OCI-LY7 (cell line): ENCODE results near the gene STPG1. TPM values are rescaled to one million over a fixed set of nuclear protein-coding genes. Genes with fewer than 3 reads are reported as not detected.

Experiments
- BruUV-seq: library from RNA; stranded (reverse); fragments of 400-500 nt; replicated peaks from 2 replicates; lab custom pipeline; 2021; lab: Mats Ljungman, UMichigan
- CTCF ChIA-PET: fragments of 300-600 bp; sonication (Branson Sonifier 250); formaldehyde crosslinking; loops from one replicate; lab custom pipeline; 2022; ENCODE audit warnings: antibody characterized with exemption; ENCODE audit not compliant: unreplicated experiment; lab: Charles Lee
- POLR2A ChIA-PET: fragments of 300-600 bp; sonication (Branson Sonifier 250); formaldehyde crosslinking; loops from one replicate; lab custom pipeline; 2022; ENCODE audit warnings: antibody characterized with exemption; lab: Charles Lee
- DNase-seq: peaks from one replicate; pipeline ENCODE4 v3.0.0-alpha.2; 2015; ENCODE audit warnings: low spot score
- H2AFZ ChIP-seq: fragments of 200-600 bp; sonication (generic), shearing (Covaris generic); 2 replicates; pipeline ENCODE4 v1.6.1; 2014; ENCODE audit warnings: mild to moderate bottlenecking, antibody characterized with exemption, low read length, moderate library complexity
- H3K27ac ChIP-seq: fragments of 200-600 bp; sonication (generic); 2 replicates; pipeline ENCODE4 v1.5.1; 2014; ENCODE audit warnings: mixed run types, low read depth, mild to moderate bottlenecking, moderate library complexity, low read length, inconsistent platforms; ENCODE audit not compliant: poor library complexity, severe bottlenecking
- H3K36me3 ChIP-seq: fragments of 200-600 bp; sonication (generic); 2 replicates; pipeline ENCODE4 v1.6.1; 2014; ENCODE audit warnings: mild to moderate bottlenecking, antibody characterized with exemption, low read length, moderate library complexity, mixed read lengths; ENCODE audit not compliant: insufficient read depth
- H3K4me1 ChIP-seq: fragments of 200-600 bp; sonication (generic); 2 replicates; pipeline ENCODE4 v1.5.1; 2014; ENCODE audit warnings: mild to moderate bottlenecking, low read length; ENCODE audit not compliant: insufficient read depth, poor library complexity, severe bottlenecking
- H3K4me2 ChIP-seq: fragments of 200-600 bp; sonication (generic); 2 replicates; pipeline ENCODE4 v1.6.1; 2014; ENCODE audit warnings: mild to moderate bottlenecking, low read length
- H3K4me3 ChIP-seq: fragments of 200-600 bp; sonication (generic); 2 replicates; pipeline ENCODE4 v1.5.1; 2014; ENCODE audit warnings: mild to moderate bottlenecking, low read depth, low read length; ENCODE audit not compliant: poor library complexity, severe bottlenecking
- H3K79me2 ChIP-seq: fragments of 200-600 bp; sonication (generic); 2 replicates; pipeline ENCODE4 v1.6.1; 2016; ENCODE audit warnings: low read depth, mild to moderate bottlenecking, low read length, moderate library complexity, mixed read lengths; ENCODE audit not compliant: insufficient read depth
- H3K9me2 ChIP-seq: fragments of 200-600 bp; sonication (generic); 2 replicates; pipeline ENCODE4 v1.6.1; 2016; ENCODE audit warnings: mild to moderate bottlenecking, low read length, mixed read lengths; ENCODE audit not compliant: insufficient read depth
- H3K9me3 ChIP-seq: fragments of 200-600 bp; sonication (generic); 2 replicates; pipeline ENCODE4 v1.6.1; 2014; ENCODE audit warnings: mild to moderate bottlenecking, mixed run types, low read length, mixed read lengths
- H4K20me1 ChIP-seq: fragments of 200-600 bp; sonication (generic); 2 replicates; pipeline ENCODE4 v1.6.1; 2014; ENCODE audit warnings: mild to moderate bottlenecking, antibody characterized with exemption, low read length, moderate library complexity, mixed read lengths; ENCODE audit not compliant: insufficient read depth
- EZH2phosphoT487 ChIP-seq: fragments of 200-600 bp; sonication (generic); IDR thresholded peaks from 2 replicates; pipeline ENCODE4 v1.6.1; 2018; ENCODE audit warnings: low read depth, borderline replicate concordance, mild to moderate bottlenecking, mixed run types, antibody characterized with exemption, low read length, moderate library complexity, mixed read lengths
- intact Hi-C: fragments of 100-400 bp; cut with micrococcal nuclease; formaldehyde crosslinking; loops from one replicate; pipeline ENCODE4 v1.10.0; 2022; ENCODE audit not compliant: unreplicated experiment
- total RNA-seq, 2 experiments: library from RNA; depleted of rRNA in 1 of 2; stranded (reverse); fragments of >200 nt in 1 of 2; shearing (Covaris generic) in 1 of 2; gene quantifications; 2 replicates each; pipeline ENCODE4 v1.2.3, GENCODE V29; 2014 to 2022
- TF ChIP-seq, protein P1 (sequence below): fragments of 200-600 bp; sonication (generic); conservative IDR thresholded peaks from 2 replicates; pipeline ENCODE4 v1.5.1; 2014; ENCODE audit warnings: mild to moderate bottlenecking, antibody characterized with exemption, low read length, moderate library complexity, mixed read lengths

STPG1 gene
- total RNA-seq, 2 experiments from 2014 or later, result 5.1 to 9.6 TPM

DNA sequence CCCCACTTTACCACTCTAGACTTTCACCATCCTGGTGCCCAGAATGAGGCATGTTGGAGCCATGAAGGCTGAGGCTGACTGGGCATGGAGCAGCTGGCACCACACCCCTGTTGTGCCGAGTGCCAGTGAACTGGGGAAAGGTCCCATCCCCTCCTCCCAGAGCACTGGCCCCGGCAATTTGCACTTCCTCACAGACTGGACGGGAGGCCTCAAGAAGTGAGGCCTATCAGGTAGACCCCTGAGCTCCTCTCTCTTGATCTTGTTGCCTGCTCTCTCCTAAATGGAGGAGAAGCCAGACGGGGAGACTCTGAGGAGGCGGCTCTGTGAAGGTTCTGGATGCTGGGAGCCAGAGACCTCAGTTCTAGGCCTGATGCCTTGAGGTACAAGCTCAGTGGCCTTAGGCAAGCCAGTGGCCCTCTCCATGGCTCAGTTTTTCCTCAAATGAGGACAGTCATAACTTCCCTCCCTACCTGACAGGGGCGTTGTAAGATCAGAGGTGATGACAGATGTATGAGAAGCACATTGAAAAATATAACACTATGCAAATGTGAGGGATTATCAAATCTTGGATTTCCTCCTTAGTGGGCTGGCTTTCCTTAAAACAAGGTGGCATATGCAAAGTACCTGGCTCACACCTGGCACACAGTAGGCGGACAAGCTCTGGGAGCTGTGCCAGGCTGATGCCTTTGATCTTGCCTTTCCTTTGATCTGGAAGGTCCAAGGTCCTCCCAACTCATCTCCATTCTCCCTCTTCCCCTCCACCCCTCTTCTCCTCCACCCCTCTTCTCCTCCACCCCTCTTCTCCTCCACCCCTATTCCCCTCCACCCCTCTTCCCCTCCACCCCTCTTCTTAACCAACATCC is 87.8 kb downstream of the STPG1 start:
- Histone ChIP-seq H3K27ac (no peak overlapping the region), H3K4me3 (no peak overlapping the region), H4K20me1 (no peaks in the 10 kb centered on the region), H3K9me3 (no peaks in the 10 kb centered on the region), H2AFZ (no peak overlapping the region), H3K79me2 (no peaks in the 10 kb centered on the region), H3K9me2 (no peaks in the 10 kb centered on the region), H3K4me2 (no peak overlapping the region), H3K4me1 (peaks cover 25% of the 10 kb centered on the region), H3K36me3 (no peaks in the 10 kb centered on the region)
- ChIA-PET CTCF (no interaction called here), POLR2A (no interaction called here)
- BruUV-seq, result no TSS peak
- TF ChIP-seq, protein P1, sequence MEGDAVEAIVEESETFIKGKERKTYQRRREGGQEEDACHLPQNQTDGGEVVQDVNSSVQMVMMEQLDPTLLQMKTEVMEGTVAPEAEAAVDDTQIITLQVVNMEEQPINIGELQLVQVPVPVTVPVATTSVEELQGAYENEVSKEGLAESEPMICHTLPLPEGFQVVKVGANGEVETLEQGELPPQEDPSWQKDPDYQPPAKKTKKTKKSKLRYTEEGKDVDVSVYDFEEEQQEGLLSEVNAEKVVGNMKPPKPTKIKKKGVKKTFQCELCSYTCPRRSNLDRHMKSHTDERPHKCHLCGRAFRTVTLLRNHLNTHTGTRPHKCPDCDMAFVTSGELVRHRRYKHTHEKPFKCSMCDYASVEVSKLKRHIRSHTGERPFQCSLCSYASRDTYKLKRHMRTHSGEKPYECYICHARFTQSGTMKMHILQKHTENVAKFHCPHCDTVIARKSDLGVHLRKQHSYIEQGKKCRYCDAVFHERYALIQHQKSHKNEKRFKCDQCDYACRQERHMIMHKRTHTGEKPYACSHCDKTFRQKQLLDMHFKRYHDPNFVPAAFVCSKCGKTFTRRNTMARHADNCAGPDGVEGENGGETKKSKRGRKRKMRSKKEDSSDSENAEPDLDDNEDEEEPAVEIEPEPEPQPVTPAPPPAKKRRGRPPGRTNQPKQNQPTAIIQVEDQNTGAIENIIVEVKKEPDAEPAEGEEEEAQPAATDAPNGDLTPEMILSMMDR, result no peak
- TF ChIP-seq EZH2phosphoT487, result no peak
- DNase-seq, result no peak
- intact Hi-C loops, result no loop called here

DNA sequence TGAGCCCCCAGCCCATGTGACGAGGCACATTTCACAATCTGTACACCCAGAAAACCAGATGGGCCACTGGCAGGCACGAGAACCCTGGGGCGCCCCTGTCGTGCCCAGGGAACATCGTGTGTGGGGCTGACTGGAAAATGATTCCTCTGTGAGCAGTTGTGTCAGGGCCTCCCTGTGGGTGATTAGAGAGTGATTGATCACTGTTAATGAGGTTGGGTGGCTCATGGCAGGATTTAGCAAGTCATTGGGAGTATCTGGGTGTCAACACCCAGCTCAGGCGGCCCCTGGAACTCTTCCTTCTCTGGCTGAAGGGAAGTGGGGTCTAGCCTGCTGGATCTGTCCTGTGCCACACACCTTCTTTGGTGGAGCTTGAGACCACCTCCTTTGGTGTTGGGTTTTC is 88.7 kb downstream of the STPG1 start:
- Histone ChIP-seq H3K9me3 (no peaks in the 10 kb centered on the region), H3K4me2 (no peak overlapping the region), H3K36me3 (no peaks in the 10 kb centered on the region), H3K4me1 (peaks cover 26% of the 10 kb centered on the region), H3K27ac (no peak overlapping the region), H3K79me2 (no peaks in the 10 kb centered on the region), H4K20me1 (no peaks in the 10 kb centered on the region), H2AFZ (no peak overlapping the region), H3K4me3 (no peak overlapping the region), H3K9me2 (no peaks in the 10 kb centered on the region)
- no peak for DNase-seq
- ChIA-PET CTCF (no interaction called here), POLR2A (no interaction called here)
- no TSS peak for BruUV-seq
- TF ChIP-seq, protein P1, result no peak
- no peak for TF ChIP-seq EZH2phosphoT487
- intact Hi-C loops, result loop anchor here (5.0 kb wide), 1 partner anchor 123 kb away; no protein-coding TSS in a partner anchor

DNA sequence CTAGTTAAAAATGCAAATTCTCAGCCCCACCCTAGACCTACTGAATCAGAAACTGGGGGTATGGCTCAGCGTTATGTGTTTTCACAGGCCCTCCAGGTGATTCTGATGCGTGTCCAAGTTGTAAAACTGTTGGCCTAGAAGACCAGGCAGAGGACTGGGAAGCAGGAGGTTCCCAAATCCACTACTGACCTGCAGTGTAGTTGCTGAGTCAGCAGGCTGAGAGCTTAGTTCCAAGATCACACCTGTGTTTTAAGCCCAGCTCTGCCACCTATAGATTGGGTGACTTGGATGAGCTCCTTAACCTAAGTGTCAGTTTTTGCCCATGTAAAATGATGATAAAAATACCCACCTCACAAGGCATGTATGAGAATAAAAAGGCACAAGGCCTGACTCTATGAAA is 90.3 kb downstream of the STPG1 start:
- POLR2A ChIA-PET, result no interaction called here
- no peak for DNase-seq
- Histone ChIP-seq H4K20me1 (no peaks in the 10 kb centered on the region), H3K27ac (no peak overlapping the region), H3K9me2 (no peaks in the 10 kb centered on the region), H3K36me3 (no peaks in the 10 kb centered on the region), H3K4me3 (no peak overlapping the region), H3K79me2 (no peaks in the 10 kb centered on the region), H3K4me1 (peaks cover 40% of the 10 kb centered on the region), H3K9me3 (no peaks in the 10 kb centered on the region), H2AFZ (no peak overlapping the region), H3K4me2 (no peak overlapping the region)
- no TSS peak for BruUV-seq
- TF ChIP-seq, protein P1, result no peak
- no peak for TF ChIP-seq EZH2phosphoT487
- CTCF ChIA-PET, result no interaction called here
- intact Hi-C loops, result loop anchor here (5.0 kb wide), 1 partner anchor 121 kb away; no protein-coding TSS in a partner anchor
